ENCODE results near the gene ACTN2.

Gene ACTN2

GRCh38 chr1:236689713-236690569 is 3.6 kb downstream of the ACTN2 start:
- no peak overlapping the region for H3K4me3 ChIP-seq (ENCODE audit: low read depth, low read length)
- TF ChIP-seq CTCF (IDR thresholded peaks at IDR 0.05; ENCODE audit: borderline replicate concordance, insufficient read depth, low read depth, low read length): no peak

- H3K4me3 ChIP-seq (ENCODE audit: low read depth, low read length): no peak overlapping the region
- TF ChIP-seq CTCF (IDR thresholded peaks at IDR 0.05; ENCODE audit: borderline replicate concordance, insufficient read depth, low read depth, low read length): no peak
These were observed 5.0 kb downstream of the ACTN2 start for GRCh38 chr1:236691348-236691747.

GRCh38 chr1:236692128-236692527 is 5.8 kb downstream of the ACTN2 start:
- H3K4me3 ChIP-seq (ENCODE audit: low read depth, low read length): no peak overlapping the region
- no peak for TF ChIP-seq CTCF (IDR thresholded peaks at IDR 0.05; ENCODE audit: borderline replicate concordance, insufficient read depth, low read depth, low read length)

GRCh38 chr1:236692742-236693141 is 6.4 kb downstream of the ACTN2 start:
- TF ChIP-seq CTCF (IDR thresholded peaks at IDR 0.05; ENCODE audit: borderline replicate concordance, insufficient read depth, low read depth, low read length): no peak
- H3K4me3 ChIP-seq (ENCODE audit: low read depth, low read length): no peak overlapping the region

- H3K4me3 ChIP-seq (ENCODE audit: low read depth, low read length): no peak overlapping the region
- no peak for TF ChIP-seq CTCF (IDR thresholded peaks at IDR 0.05; ENCODE audit: borderline replicate concordance, insufficient read depth, low read depth, low read length)
These were observed 13.1 kb downstream of the ACTN2 start for GRCh38 chr1:236699366-236699765.

GRCh38 chr1:236700903-236701302 is 14.6 kb downstream of the ACTN2 start:
- no peak overlapping the region for H3K4me3 ChIP-seq (ENCODE audit: low read depth, low read length)
- no peak for TF ChIP-seq CTCF (IDR thresholded peaks at IDR 0.05; ENCODE audit: borderline replicate concordance, insufficient read depth, low read depth, low read length)

GRCh38 chr1:236701782-236702181 is 15.5 kb downstream of the ACTN2 start:
- H3K4me3 ChIP-seq (ENCODE audit: low read depth, low read length): no peak overlapping the region

More at GRCh38 chr1:236701782-236702181, 15.5 kb downstream of the ACTN2 start:
- TF ChIP-seq CTCF (IDR thresholded peaks at IDR 0.05; ENCODE audit: borderline replicate concordance, insufficient read depth, low read depth, low read length): no peak
